GM12878 (cell line): Measurements from ENCODE around the gene MYO1C. TPM values are rescaled to one million over a fixed set of nuclear protein-coding genes. Genes with fewer than 3 reads are reported as not detected.

Experiments used
- ATAC-seq: fragments of 200-7000 bp; cut with Tn5 transposase; 3 replicates; pipeline ENCODE4 v1.9.1; 2020; ENCODE audit warnings: mild to moderate bottlenecking, moderate library complexity
- BruUV-seq: library from RNA; stranded (reverse); fragments of 400-500 nt; replicated peaks from 2 replicates; lab custom pipeline; 2021; lab: Mats Ljungman, UMichigan
- CTCF ChIA-PET: fragments of 300-600 bp; sonication (Branson Sonifier 250); formaldehyde crosslinking; extraction: SDS; loops from one replicate; lab custom pipeline; 2021; ENCODE audit warnings: inconsistent platforms; lab: Yijun Ruan, JAX
- POLR2A ChIA-PET: fragments of 350-600 bp; formaldehyde crosslinking; extraction: SDS; loops from one replicate; lab custom pipeline; 2021; ENCODE audit warnings: inconsistent platforms; lab: Charles Lee
- RAD21 ChIA-PET: fragments of 300-600 bp; sonication (Branson Sonifier 250); formaldehyde crosslinking; loops from one replicate; lab custom pipeline; 2023; ENCODE audit warnings: antibody characterized with exemption; ENCODE audit not compliant: unreplicated experiment; lab: Charles Lee
- SMC1A ChIA-PET: fragments of 300-600 bp; sonication (Branson Sonifier 250); formaldehyde crosslinking; loops from one replicate; lab custom pipeline; 2023; ENCODE audit not compliant: unreplicated experiment, uncharacterized antibody; lab: Charles Lee
- DNase-seq: peaks from one replicate; pipeline ENCODE4 v3.0.0-alpha.2; 2011; ENCODE audit warnings: low read depth, low spot score
- FAIRE-seq: peaks from 3 replicates; lab custom pipeline; 2011; peaks lifted over from hg19 to GRCh38; lab: Jason Lieb, UNC
- H2AFZ ChIP-seq: 2 replicates; pipeline ENCODE4 v1.6.0; 2011; ENCODE audit warnings: low read depth, low read length, control low read depth; ENCODE audit not compliant: control insufficient read depth
- H3K27ac ChIP-seq: 2 replicates; pipeline ENCODE4 v1.5.1; 2011; ENCODE audit warnings: control low read depth; ENCODE audit not compliant: control insufficient read depth, insufficient read depth
- H3K27me3 ChIP-seq, 2 experiments: replicated peaks in 1 of 2; 2 replicates each; pipeline versions ENCODE4 v1.6.0 to v1.6.1; 2011; ENCODE audit warnings: low read length in 1 of 2; ENCODE audit not compliant: control insufficient read depth in 2 of 2, insufficient read depth in 2 of 2
- H3K36me3 ChIP-seq, 2 experiments: 2 replicates each; pipeline ENCODE4 v1.5.1; 2011; ENCODE audit warnings: low read length in 1 of 2; ENCODE audit not compliant: control insufficient read depth in 2 of 2, insufficient read depth in 2 of 2
- H3K4me1 ChIP-seq: 2 replicates; pipeline ENCODE4 v1.6.1; 2011; ENCODE audit warnings: mild to moderate bottlenecking, low read length, moderate library complexity, mixed read lengths; ENCODE audit not compliant: control insufficient read depth, insufficient read depth
- H3K4me2 ChIP-seq: 2 replicates; pipeline ENCODE4 v1.6.0; 2011; ENCODE audit warnings: control low read depth; ENCODE audit not compliant: control insufficient read depth, insufficient read depth
- H3K4me3 ChIP-seq: fragments of 200-600 bp; sonication (generic); 2 replicates; pipeline ENCODE4 v1.5.1; 2016
- H3K79me2 ChIP-seq: 2 replicates; pipeline ENCODE4 v1.6.0; 2011; ENCODE audit warnings: low read length; ENCODE audit not compliant: control insufficient read depth, insufficient read depth
- H3K9ac ChIP-seq: 2 replicates; pipeline ENCODE4 v1.8.0; 2011; ENCODE audit warnings: low read length, control low read depth, mixed read lengths; ENCODE audit not compliant: control insufficient read depth, insufficient read depth
- H3K9me3 ChIP-seq: replicated peaks from 3 replicates; pipeline ENCODE4 v1.5.1; 2011; ENCODE audit warnings: mild to moderate bottlenecking, low read length; ENCODE audit not compliant: control insufficient read depth, insufficient read depth
- H4K20me1 ChIP-seq: 2 replicates; pipeline ENCODE4 v1.6.0; 2011; ENCODE audit not compliant: control insufficient read depth, insufficient read depth
- CEBPZ ChIP-seq: fragments of 150-350 bp; IDR thresholded peaks from 2 replicates; pipeline ENCODE4 v1.6.1; 2016; ENCODE audit warnings: low read depth, low read length
- ETV6 ChIP-seq, 2 experiments: fragments of 450-650 bp in 1 of 2; IDR thresholded peaks in 1 of 2; conservative IDR thresholded peaks in 1 of 2; 2 replicates each; pipeline ENCODE4 v1.6.1; 2014; ENCODE audit warnings: antibody characterized with exemption in 1 of 2, borderline replicate concordance in 1 of 2, low read depth in 1 of 2, mild to moderate bottlenecking in 1 of 2, moderate library complexity in 1 of 2
- HDAC6 ChIP-seq: fragments of 200-600 bp; sonication (generic); IDR thresholded peaks from one replicate; pipeline ENCODE4 v1.8.0; 2017; ENCODE audit warnings: antibody characterized with exemption; ENCODE audit not compliant: unreplicated experiment
- NFXL1 ChIP-seq: fragments of 450-650 bp; IDR thresholded peaks from 2 replicates; pipeline ENCODE4 v1.6.1; 2017; ENCODE audit warnings: antibody characterized with exemption, mild to moderate bottlenecking, borderline replicate concordance
- RAD21 ChIP-seq: IDR thresholded peaks from 2 replicates; pipeline ENCODE4 v1.6.1; 2011; ENCODE audit warnings: mild to moderate bottlenecking, low read depth, low read length, moderate library complexity; ENCODE audit not compliant: insufficient read depth
- RB1 ChIP-seq: fragments of 450-650 bp; formaldehyde crosslinking; IDR thresholded peaks from 2 replicates; pipeline ENCODE4 v1.6.1; 2017; ENCODE audit warnings: mild to moderate bottlenecking, borderline replicate concordance
- SMARCA5 ChIP-seq: fragments of 450-650 bp; IDR thresholded peaks from 2 replicates; pipeline ENCODE4 v1.6.1; 2017; ENCODE audit warnings: mild to moderate bottlenecking
- STAT1 ChIP-seq: fragments of 450-650 bp; conservative IDR thresholded peaks from 2 replicates; pipeline ENCODE4 v1.6.1; 2014; ENCODE audit warnings: antibody characterized with exemption, mild to moderate bottlenecking
- ZBTB40 ChIP-seq: fragments of 450-650 bp; IDR thresholded peaks from 2 replicates; pipeline ENCODE4 v1.6.1; 2016; ENCODE audit warnings: mild to moderate bottlenecking, moderate library complexity, borderline replicate concordance
- WGBS: methylation state at CpG from one replicate; pipeline ENCODE4 v1.1.6; 2016; ENCODE audit warnings: low lambda C conversion rate; ENCODE audit not compliant: insufficient replicate concordance, insufficient coverage; ENCODE audit errors: missing lambda C conversion rate; 5-methylcytosine and 5-hydroxymethylcytosine counted together
- in situ Hi-C: fragments of 300-500 bp; cut with MboI; formaldehyde crosslinking; loops from 9 replicates; pipeline ENCODE4 v1.14.3; 2018; ENCODE audit warnings: mixed read lengths
- intact Hi-C: fragments of 100-400 bp; cut with micrococcal nuclease; formaldehyde crosslinking; loops from one replicate; pipeline ENCODE4 v1.14.2; 2022; ENCODE audit not compliant: unreplicated experiment
- polyA plus RNA-seq, 11 experiments: library from polyadenylated mRNA; depleted of rRNA in 4 of 11; unstranded in 6 of 11; stranded (reverse) in 5 of 11; fragments of >200 nt; fragmentation: Nextera tagmentation in 4 of 11; fragmentation: Illumina TruSeq in 1 of 11; extraction: Ambion mirVana in 4 of 11; extraction: Trizol in 1 of 11; gene quantifications; 1 replicate in 1 of 11; 2 replicates in 10 of 11; pipeline versions ENCODE4 v1.2.1 to v1.2.3, GENCODE V29; 2011 to 2016; ENCODE audit warnings: inconsistent platforms in 2 of 11, missing spikeins in 2 of 11, low read depth in 1 of 11
- total RNA-seq, 4 experiments: library from RNA; depleted of rRNA in 3 of 4; stranded (reverse); fragments of >200 nt in 3 of 4; fragmentation: Illumina TruSeq in 1 of 4; extraction: Trizol in 1 of 4; gene quantifications; 2 replicates each; pipeline versions ENCODE4 v1.2.1 to v1.2.3, GENCODE V29; 2013 to 2021
- TF ChIP-seq, protein P1 (sequence below): fragments of 450-650 bp; IDR thresholded peaks from 2 replicates; pipeline ENCODE4 v1.6.1; 2017; ENCODE audit warnings: mild to moderate bottlenecking, moderate library complexity

The MYO1C gene
- total and polyA plus RNA-seq, 10 of the 15 experiments (the other 5 are each of a cell fraction or from before 2014, with no cell fraction given): 1.2 to 92.0 (median 36.6) TPM

DNA sequence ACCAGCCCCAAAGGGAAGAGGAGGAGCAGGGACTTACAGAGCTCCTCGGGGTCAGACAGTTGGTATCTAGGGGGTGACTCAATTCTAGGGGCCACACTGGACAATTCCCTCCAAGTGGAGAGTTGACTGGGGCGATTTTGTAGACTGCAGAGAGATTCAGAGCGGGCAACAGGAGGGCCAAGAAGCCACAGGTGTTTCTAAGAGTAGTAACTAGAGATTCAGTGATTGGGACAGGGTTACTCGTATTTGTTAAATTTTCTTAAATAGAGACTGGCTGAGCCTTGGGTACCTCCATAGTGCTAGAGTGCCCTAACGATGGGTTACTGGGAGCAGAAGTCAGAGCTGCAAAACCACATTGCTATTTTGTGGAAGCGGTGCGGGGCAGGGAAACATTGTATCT lies 27.2 kb upstream of the MYO1C start (continued):
- TF ChIP-seq ETV6 (conservative IDR thresholded peaks at IDR 0.05 in 1 of 2, IDR thresholded peaks at IDR 0.05 in 1 of 2; ENCODE audit: borderline replicate concordance in 1 of 2, low read depth in 1 of 2): no peak
- no peak for TF ChIP-seq HDAC6
- TF ChIP-seq RAD21: no peak
- no peak for TF ChIP-seq NFXL1
- TF ChIP-seq RB1: no peak
- no peak for TF ChIP-seq STAT1
- TF ChIP-seq, protein P1, sequence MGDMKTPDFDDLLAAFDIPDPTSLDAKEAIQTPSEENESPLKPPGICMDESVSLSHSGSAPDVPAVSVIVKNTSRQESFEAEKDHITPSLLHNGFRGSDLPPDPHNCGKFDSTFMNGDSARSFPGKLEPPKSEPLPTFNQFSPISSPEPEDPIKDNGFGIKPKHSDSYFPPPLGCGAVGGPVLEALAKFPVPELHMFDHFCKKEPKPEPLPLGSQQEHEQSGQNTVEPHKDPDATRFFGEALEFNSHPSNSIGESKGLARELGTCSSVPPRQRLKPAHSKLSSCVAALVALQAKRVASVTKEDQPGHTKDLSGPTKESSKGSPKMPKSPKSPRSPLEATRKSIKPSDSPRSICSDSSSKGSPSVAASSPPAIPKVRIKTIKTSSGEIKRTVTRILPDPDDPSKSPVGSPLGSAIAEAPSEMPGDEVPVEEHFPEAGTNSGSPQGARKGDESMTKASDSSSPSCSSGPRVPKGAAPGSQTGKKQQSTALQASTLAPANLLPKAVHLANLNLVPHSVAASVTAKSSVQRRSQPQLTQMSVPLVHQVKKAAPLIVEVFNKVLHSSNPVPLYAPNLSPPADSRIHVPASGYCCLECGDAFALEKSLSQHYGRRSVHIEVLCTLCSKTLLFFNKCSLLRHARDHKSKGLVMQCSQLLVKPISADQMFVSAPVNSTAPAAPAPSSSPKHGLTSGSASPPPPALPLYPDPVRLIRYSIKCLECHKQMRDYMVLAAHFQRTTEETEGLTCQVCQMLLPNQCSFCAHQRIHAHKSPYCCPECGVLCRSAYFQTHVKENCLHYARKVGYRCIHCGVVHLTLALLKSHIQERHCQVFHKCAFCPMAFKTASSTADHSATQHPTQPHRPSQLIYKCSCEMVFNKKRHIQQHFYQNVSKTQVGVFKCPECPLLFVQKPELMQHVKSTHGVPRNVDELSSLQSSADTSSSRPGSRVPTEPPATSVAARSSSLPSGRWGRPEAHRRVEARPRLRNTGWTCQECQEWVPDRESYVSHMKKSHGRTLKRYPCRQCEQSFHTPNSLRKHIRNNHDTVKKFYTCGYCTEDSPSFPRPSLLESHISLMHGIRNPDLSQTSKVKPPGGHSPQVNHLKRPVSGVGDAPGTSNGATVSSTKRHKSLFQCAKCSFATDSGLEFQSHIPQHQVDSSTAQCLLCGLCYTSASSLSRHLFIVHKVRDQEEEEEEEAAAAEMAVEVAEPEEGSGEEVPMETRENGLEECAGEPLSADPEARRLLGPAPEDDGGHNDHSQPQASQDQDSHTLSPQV: no peak

GRCh38 chr17:1518410-1518809 lies 25.9 kb upstream of the MYO1C start:
- CTCF ChIA-PET: interaction anchor here (1.4 to 7.5 kb wide), 4 partner anchors 15 to 152 kb away, joined by 4 to 132 read pairs (median 11); partner anchors contain the start of gene SLC43A2
- H3K79me2 ChIP-seq: peaks cover 23% of the 10 kb centered on the region
- H3K9ac ChIP-seq: no peak overlapping the region
- 57% methylated on average over 2 of the region's 2 CpGs for WGBS
- no peak for ATAC-seq
- no peak for FAIRE-seq
- intact Hi-C loops (loop anchor here (5.0 kb wide), 2 partner anchors 114 to 261 kb away; no protein-coding TSS in a partner anchor), in situ Hi-C loops (loop anchor here (5.0 kb wide), 1 partner anchor 246 kb away; the partner anchor contains the start of gene BHLHA9)
- no peak overlapping the region for H3K4me2 ChIP-seq
- no peak overlapping the region for H2AFZ ChIP-seq
- no peaks in the 10 kb centered on the region for H3K9me3 ChIP-seq
- H3K4me1 ChIP-seq: peaks cover 4% of the 10 kb centered on the region
- RAD21 ChIA-PET: interaction anchor here (1.2 kb wide), 1 partner anchor 153 kb away, joined by 5 read pairs; no protein-coding TSS in a partner anchor
- H3K36me3 ChIP-seq: peaks cover 0 to 4% of the 10 kb centered on the region in 2 experiments; a peak in 3 of 4 replicates
- H4K20me1 ChIP-seq: no peaks in the 10 kb centered on the region
- POLR2A ChIA-PET: interaction anchor here (1.1 to 4.3 kb wide), 2 partner anchors 111 to 153 kb away, joined by 3 to 20 read pairs; no protein-coding TSS in a partner anchor
- H3K4me3 ChIP-seq: no peak overlapping the region
- no peaks in the 10 kb centered on the region for H3K27me3 ChIP-seq
- DNase-seq: no peak
- SMC1A ChIA-PET: interaction anchor here (1.1 to 4.5 kb wide), 4 partner anchors 15 to 156 kb away, joined by 4 to 32 read pairs (median 8); partner anchors contain the start of gene SLC43A2
- no peak overlapping the region for H3K27ac ChIP-seq
- no TSS peak for BruUV-seq
- no peak for TF ChIP-seq CEBPZ
- TF ChIP-seq SMARCA5: no peak
- no peak for TF ChIP-seq ZBTB40
